Neural crest cell (in vitro differentiated cells): Measurements from ENCODE around the gene FZR1. TPM values are rescaled to one million over a fixed set of nuclear protein-coding genes. Genes with fewer than 3 reads are reported as not detected.

Experiments
- DNase-seq: peaks from one replicate; pipeline ENCODE4 v3.0.0; 2021; ENCODE audit warnings: low read depth, mixed read lengths, low spot score
- H3K27ac Mint-ChIP-seq: one replicate; pipeline ENCODE4 v1.8.0; 2021; ENCODE audit warnings: mild to moderate bottlenecking, mixed read lengths; ENCODE audit not compliant: unreplicated experiment
- H3K27me3 Mint-ChIP-seq: 2 replicates; pipeline ENCODE4 v1.8.0; 2021; ENCODE audit warnings: low read depth, mild to moderate bottlenecking, mixed read lengths
- H3K36me3 Mint-ChIP-seq: 2 replicates; pipeline ENCODE4 v1.8.0; 2021; ENCODE audit warnings: low read depth, mild to moderate bottlenecking, mixed read lengths
- H3K4me1 Mint-ChIP-seq: 2 replicates; pipeline ENCODE4 v1.8.0; 2021; ENCODE audit warnings: mixed read lengths
- H3K4me3 Mint-ChIP-seq: one replicate; pipeline ENCODE4 v1.8.0; 2021; ENCODE audit warnings: mild to moderate bottlenecking, mixed read lengths
- H3K9me3 Mint-ChIP-seq: 2 replicates; pipeline ENCODE4 v1.8.0; 2021; ENCODE audit warnings: mixed read lengths
- total RNA-seq: library from RNA; stranded (reverse); gene quantifications from 2 replicates; pipeline ENCODE4 v1.2.1, GENCODE V29; 2021
- TF ChIP-seq, protein P1 (sequence below): fragments of 200-600 bp; sonication (generic); conservative IDR thresholded peaks from 2 replicates; pipeline ENCODE4 v1.5.0; 2021; ENCODE audit warnings: antibody characterized with exemption, mild to moderate bottlenecking

The FZR1 gene
- total RNA-seq, 1 donor from 2014 or later, result 67.8 TPM

DNA sequence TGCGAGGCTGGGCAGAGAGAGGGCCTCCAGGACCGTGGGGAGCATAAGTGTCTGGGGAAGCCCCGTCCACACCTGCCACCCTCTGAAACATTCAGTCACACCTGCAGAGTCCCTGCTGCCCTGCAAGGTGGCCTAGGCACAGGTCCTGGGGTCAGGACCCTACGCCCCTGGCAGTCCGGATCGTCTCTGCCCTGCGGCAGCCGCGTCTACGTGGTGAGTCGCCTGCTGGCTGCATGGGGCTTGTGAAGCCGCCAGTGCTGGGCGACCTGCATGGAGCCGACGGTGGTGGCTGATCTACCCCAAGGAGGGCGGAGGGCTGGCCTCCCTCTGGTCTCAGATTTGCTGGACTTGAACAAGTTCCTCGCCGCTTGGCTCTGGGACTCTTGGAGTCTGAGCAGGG is 13.0 kb downstream of the FZR1 start:
- no peak overlapping the region for H3K4me3 Mint-ChIP-seq
- no peaks in the 10 kb centered on the region for H3K4me1 Mint-ChIP-seq
- DNase-seq, result no peak
- H3K27me3 Mint-ChIP-seq, result no peaks in the 10 kb centered on the region
- TF ChIP-seq, protein P1, sequence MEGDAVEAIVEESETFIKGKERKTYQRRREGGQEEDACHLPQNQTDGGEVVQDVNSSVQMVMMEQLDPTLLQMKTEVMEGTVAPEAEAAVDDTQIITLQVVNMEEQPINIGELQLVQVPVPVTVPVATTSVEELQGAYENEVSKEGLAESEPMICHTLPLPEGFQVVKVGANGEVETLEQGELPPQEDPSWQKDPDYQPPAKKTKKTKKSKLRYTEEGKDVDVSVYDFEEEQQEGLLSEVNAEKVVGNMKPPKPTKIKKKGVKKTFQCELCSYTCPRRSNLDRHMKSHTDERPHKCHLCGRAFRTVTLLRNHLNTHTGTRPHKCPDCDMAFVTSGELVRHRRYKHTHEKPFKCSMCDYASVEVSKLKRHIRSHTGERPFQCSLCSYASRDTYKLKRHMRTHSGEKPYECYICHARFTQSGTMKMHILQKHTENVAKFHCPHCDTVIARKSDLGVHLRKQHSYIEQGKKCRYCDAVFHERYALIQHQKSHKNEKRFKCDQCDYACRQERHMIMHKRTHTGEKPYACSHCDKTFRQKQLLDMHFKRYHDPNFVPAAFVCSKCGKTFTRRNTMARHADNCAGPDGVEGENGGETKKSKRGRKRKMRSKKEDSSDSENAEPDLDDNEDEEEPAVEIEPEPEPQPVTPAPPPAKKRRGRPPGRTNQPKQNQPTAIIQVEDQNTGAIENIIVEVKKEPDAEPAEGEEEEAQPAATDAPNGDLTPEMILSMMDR, result no peak
- no peak overlapping the region for H3K27ac Mint-ChIP-seq
- H3K9me3 Mint-ChIP-seq, result no peaks in the 10 kb centered on the region
- H3K36me3 Mint-ChIP-seq, result peaks cover 3% of the 10 kb centered on the region

DNA sequence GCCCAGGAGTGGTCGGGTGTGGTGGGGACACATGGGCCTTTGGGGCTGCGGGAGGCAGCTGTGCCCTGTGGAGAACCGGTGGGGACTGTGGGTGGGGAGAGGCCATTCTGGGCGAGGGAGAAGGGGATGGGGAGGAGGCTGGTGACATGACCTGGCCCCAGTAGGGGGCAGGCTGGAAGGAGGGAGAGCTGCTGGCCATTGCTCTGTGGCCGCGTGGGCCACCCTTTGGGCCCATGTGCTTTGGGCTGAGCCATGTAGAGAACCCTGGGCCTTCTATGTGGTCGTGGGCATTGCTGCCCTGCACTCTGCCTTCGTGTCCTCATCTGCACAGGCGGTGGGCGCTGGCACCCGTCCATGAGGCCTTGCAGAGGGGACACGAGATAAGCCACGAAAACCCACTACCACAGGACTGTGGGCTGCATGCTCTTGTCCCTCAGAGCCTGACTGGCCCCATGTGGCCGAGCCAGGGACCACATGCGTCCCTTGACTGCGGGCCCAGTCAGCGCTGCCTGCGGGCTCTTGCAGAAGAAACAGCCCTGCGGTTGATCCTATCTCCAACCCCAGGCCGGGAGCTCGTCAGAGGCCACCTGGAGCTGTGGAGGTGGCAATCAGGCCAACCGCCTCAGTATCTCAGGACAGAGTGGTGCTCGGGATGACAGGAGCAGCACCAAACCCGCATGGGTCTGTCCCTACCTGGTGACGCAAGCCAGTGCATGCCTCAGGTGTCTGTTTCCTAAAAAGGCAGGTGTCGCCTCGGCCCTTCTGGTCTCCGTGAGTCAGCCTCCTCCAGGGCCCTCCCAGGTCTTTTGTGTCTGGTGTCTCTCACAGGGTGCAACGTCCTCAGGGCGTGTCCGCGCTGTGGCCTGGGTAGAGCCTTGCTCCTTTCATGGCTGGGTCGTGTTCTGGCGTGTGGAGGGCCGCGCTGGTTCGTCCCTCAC is 14.3 kb downstream of the FZR1 start:
- Mint-ChIP-seq H3K36me3 (peaks cover 3% of the 10 kb centered on the region), H3K27ac (peak overlapping the region; percentile 13)
- DNase-seq, result no peak

DNA sequence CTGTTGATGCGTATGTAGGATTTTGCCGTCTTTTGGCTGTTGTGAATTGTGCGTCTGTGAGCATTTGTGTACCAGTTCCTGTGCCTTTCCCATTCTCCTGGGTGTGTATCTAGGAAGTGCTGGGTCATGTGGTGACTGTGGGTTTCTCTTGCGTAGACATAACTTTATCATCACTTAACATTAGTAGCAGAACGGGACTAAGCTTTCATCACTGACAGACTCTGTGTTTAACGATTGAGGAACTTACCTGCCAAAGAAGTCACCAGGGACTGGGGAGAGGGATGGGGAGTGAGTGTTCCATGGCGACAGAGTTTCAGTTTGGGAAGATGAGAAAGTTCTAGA is 15.0 kb downstream of the FZR1 start:
- Mint-ChIP-seq H3K27me3 (no peaks in the 10 kb centered on the region), H3K4me1 (no peaks in the 10 kb centered on the region), H3K36me3 (peaks cover 3% of the 10 kb centered on the region), H3K27ac (peak overlapping the region; percentile 13), H3K9me3 (no peaks in the 10 kb centered on the region), H3K4me3 (no peak overlapping the region)
- TF ChIP-seq, protein P1, result no peak
- no peak for DNase-seq

More for the DNA sequence above, 14.3 kb downstream of the FZR1 start:
- Mint-ChIP-seq H3K27me3 (no peaks in the 10 kb centered on the region), H3K9me3 (no peaks in the 10 kb centered on the region), H3K4me3 (no peak overlapping the region), H3K4me1 (no peaks in the 10 kb centered on the region)
- TF ChIP-seq, protein P1, result peak; percentile 34

DNA sequence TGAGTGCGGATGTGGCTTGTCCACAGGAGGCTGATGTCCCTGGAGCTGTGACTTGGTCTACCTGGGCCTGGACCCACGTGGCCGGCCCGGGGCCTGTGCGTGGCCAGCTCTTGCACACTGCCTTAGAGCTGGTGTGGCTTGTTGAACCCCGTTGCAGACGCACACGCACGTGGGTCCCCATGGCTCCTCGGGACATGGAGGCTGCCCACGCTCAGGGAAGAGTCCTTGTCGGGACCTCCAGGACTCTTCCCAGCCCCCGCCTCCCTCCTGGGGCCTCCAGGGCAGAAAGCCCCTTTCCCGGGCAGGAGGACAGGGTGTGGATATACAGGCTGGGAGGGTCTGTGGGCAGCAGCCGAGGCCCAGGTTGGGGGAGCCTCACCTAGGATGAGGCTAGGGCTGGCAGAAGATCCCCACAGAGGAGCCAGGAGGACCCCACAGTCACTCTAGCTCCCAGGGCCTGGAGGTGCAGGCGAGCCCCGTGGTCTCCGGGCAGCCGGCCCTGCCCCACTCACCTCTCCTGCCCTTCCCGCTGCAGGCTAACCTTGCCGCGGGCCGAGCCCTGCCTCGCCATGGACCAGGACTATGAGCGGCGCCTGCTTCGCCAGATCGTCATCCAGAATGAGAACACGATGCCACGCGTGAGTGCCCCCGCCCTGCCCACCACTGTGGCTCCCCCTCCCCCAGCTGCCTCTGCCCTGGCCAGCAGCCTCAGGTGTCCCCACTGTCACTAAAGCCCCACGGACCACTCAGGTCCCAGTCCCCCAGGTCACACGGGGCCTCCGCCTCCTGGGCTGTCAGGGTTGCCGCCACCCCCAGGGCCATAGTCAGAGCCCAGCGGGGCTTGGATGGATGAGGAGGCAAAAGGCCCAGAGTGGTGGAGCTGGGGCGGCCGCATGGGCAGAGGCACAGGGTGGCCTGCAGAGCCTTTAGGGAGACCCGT is 16.6 kb downstream of the FZR1 start:
- H3K27ac Mint-ChIP-seq, result no peak overlapping the region
- no peaks in the 10 kb centered on the region for H3K9me3 Mint-ChIP-seq
- no peak overlapping the region for H3K4me3 Mint-ChIP-seq
- no peak for DNase-seq
- TF ChIP-seq, protein P1, result no peak
- H3K27me3 Mint-ChIP-seq, result no peaks in the 10 kb centered on the region
- H3K36me3 Mint-ChIP-seq, result peaks cover 3% of the 10 kb centered on the region
- no peaks in the 10 kb centered on the region for H3K4me1 Mint-ChIP-seq

DNA sequence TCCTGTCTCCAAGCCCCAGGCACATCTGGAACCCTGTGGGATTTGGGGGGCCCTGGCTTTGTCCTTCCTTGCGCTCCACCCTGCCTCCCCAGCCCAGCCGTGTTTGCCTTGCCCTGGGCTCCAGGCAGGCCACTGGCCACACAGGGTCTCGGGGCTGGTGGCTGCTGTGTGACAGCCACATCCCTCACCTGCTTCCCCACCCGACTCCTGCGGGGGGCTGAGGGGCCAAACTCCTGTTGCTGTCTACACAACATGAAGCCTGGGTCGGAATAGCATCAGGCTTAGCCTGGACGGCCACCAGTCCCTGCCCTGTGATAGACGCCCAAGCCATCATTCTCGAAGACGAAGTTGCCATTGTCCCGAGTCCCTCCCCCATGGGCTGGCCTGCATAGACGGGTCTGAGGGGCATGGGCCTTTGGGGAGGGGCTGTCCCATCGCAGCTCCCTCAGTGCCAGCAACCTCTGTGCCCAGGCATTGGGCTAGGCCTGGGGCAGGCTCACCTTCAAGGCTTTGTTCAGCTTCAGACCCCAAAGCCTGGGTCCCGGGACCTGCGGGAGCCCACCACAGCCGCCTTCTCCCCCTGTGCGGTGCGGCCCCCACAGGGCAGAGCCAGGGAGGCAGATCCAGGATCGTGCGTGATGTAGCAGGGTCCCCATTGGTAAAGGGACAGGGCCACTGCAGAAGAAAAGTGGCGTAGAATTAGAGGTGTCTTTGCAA is 17.4 kb downstream of the FZR1 start:
- H3K4me3 Mint-ChIP-seq, result no peak overlapping the region
- H3K4me1 Mint-ChIP-seq, result no peaks in the 10 kb centered on the region
- H3K27ac Mint-ChIP-seq, result no peak overlapping the region
- TF ChIP-seq, protein P1, result no peak
- no peaks in the 10 kb centered on the region for H3K9me3 Mint-ChIP-seq
- no peaks in the 10 kb centered on the region for H3K27me3 Mint-ChIP-seq
- DNase-seq, result no peak
- H3K36me3 Mint-ChIP-seq, result peaks cover 3% of the 10 kb centered on the region
